ENCODE data around the gene FAM163A. TPM values are rescaled to one million over a fixed set of nuclear protein-coding genes. Genes with fewer than 3 reads are reported as not detected.

The FAM163A gene
- total and polyA plus RNA-seq, 9 of the 15 experiments (the other 6 are each of a cell fraction or from before 2014, with no cell fraction given): not detected

DNA sequence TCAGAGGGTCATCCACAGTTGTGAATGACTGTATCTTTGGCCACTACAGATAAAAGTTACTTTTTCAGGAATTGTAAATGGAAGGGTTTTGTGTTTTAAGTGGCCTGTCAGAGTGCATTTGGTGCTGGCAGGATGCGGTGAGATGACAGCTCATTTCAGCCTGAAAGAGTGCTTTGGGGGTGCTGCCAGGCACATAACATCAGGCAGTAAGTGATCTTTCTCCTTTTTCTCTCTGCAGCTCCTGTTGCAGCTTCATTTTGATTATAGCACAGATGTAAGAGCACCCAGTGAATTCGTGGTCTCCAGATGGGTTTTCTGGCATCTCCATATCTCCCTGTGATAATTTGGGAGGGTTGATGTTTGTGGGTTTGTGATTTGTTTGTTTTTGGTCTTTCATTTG is 14.8 kb upstream of the FAM163A start:
- CTCF ChIA-PET (ENCODE audit: low intra/inter-chr PET ratio): no interaction called here
- H3K9ac ChIP-seq (ENCODE audit: insufficient read depth in 1 of 2, low read depth in 2 of 2, low read length in 2 of 2): no peak overlapping the region
- H3K9me1 ChIP-seq (ENCODE audit: control insufficient read depth, insufficient read depth, low read length): no peaks in the 10 kb centered on the region
- H4K20me1 ChIP-seq (replicated peaks; ENCODE audit: control insufficient read depth, insufficient read depth, low read length): no peaks in the 10 kb centered on the region
- no peak overlapping the region for H3K4me3 ChIP-seq
- TF ChIP-seq ADNP (tag; IDR thresholded peaks at IDR 0.05): no peak
- no peak for TF ChIP-seq BCL6 (CRISPR knock-in tag; IDR thresholded peaks at IDR 0.05)
- no peak for TF ChIP-seq SOX6 (IDR thresholded peaks at IDR 0.05)
- TF ChIP-seq NFIX (CRISPR knock-in tag; IDR thresholded peaks at IDR 0.05; ENCODE audit: low read depth): no peak
- no peak for TF ChIP-seq SIRT6 (IDR thresholded peaks at IDR 0.05; ENCODE audit: low read depth, low read length)
- TF ChIP-seq, protein P1, sequence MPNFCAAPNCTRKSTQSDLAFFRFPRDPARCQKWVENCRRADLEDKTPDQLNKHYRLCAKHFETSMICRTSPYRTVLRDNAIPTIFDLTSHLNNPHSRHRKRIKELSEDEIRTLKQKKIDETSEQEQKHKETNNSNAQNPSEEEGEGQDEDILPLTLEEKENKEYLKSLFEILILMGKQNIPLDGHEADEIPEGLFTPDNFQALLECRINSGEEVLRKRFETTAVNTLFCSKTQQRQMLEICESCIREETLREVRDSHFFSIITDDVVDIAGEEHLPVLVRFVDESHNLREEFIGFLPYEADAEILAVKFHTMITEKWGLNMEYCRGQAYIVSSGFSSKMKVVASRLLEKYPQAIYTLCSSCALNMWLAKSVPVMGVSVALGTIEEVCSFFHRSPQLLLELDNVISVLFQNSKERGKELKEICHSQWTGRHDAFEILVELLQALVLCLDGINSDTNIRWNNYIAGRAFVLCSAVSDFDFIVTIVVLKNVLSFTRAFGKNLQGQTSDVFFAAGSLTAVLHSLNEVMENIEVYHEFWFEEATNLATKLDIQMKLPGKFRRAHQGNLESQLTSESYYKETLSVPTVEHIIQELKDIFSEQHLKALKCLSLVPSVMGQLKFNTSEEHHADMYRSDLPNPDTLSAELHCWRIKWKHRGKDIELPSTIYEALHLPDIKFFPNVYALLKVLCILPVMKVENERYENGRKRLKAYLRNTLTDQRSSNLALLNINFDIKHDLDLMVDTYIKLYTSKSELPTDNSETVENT (CRISPR knock-in tag; IDR thresholded peaks at IDR 0.05): no peak
- TF ChIP-seq, protein P2, sequence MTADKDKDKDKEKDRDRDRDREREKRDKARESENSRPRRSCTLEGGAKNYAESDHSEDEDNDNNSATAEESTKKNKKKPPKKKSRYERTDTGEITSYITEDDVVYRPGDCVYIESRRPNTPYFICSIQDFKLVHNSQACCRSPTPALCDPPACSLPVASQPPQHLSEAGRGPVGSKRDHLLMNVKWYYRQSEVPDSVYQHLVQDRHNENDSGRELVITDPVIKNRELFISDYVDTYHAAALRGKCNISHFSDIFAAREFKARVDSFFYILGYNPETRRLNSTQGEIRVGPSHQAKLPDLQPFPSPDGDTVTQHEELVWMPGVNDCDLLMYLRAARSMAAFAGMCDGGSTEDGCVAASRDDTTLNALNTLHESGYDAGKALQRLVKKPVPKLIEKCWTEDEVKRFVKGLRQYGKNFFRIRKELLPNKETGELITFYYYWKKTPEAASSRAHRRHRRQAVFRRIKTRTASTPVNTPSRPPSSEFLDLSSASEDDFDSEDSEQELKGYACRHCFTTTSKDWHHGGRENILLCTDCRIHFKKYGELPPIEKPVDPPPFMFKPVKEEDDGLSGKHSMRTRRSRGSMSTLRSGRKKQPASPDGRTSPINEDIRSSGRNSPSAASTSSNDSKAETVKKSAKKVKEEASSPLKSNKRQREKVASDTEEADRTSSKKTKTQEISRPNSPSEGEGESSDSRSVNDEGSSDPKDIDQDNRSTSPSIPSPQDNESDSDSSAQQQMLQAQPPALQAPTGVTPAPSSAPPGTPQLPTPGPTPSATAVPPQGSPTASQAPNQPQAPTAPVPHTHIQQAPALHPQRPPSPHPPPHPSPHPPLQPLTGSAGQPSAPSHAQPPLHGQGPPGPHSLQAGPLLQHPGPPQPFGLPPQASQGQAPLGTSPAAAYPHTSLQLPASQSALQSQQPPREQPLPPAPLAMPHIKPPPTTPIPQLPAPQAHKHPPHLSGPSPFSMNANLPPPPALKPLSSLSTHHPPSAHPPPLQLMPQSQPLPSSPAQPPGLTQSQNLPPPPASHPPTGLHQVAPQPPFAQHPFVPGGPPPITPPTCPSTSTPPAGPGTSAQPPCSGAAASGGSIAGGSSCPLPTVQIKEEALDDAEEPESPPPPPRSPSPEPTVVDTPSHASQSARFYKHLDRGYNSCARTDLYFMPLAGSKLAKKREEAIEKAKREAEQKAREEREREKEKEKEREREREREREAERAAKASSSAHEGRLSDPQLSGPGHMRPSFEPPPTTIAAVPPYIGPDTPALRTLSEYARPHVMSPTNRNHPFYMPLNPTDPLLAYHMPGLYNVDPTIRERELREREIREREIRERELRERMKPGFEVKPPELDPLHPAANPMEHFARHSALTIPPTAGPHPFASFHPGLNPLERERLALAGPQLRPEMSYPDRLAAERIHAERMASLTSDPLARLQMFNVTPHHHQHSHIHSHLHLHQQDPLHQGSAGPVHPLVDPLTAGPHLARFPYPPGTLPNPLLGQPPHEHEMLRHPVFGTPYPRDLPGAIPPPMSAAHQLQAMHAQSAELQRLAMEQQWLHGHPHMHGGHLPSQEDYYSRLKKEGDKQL (CRISPR knock-in tag; IDR thresholded peaks at IDR 0.05; ENCODE audit: borderline replicate concordance): no peak
- TF ChIP-seq PHF21A (IDR thresholded peaks at IDR 0.05; ENCODE audit: borderline replicate concordance, low read depth): no peak
- no peak for TF ChIP-seq NFIC (IDR thresholded peaks at IDR 0.05)
- TF ChIP-seq, protein P3, sequence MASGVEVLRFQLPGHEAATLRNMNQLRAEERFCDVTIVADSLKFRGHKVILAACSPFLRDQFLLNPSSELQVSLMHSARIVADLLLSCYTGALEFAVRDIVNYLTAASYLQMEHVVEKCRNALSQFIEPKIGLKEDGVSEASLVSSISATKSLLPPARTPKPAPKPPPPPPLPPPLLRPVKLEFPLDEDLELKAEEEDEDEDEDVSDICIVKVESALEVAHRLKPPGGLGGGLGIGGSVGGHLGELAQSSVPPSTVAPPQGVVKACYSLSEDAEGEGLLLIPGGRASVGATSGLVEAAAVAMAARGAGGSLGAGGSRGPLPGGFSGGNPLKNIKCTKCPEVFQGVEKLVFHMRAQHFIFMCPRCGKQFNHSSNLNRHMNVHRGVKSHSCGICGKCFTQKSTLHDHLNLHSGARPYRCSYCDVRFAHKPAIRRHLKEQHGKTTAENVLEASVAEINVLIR (CRISPR knock-in tag; IDR thresholded peaks at IDR 0.05): no peak
- in situ Hi-C loops (cut with MboI) (no loop called here), intact Hi-C loops (cut with micrococcal nuclease) (no loop called here)
- WGBS (ENCODE audit: insufficient coverage, low coverage, missing lambda C conversion rate): 0% methylated on average over 2 of the region's 2 CpGs
- ATAC-seq: no peak
- no peaks in the 10 kb centered on the region for H3K4me1 ChIP-seq (replicated peaks in 1 of 2; ENCODE audit: control insufficient read depth in 2 of 2, insufficient read depth in 2 of 2, low read length in 2 of 2)
- H3K36me3 ChIP-seq (ENCODE audit: control insufficient read depth, insufficient read depth, low read length): no peaks in the 10 kb centered on the region
- FAIRE-seq: no peak
- no peak for DNase-seq (ENCODE audit: extremely low read depth in 1 of 4, low spot score in 3 of 4)
- BruUV-seq (replicated peaks): no TSS peak
- H2AFZ ChIP-seq (ENCODE audit: low read depth, low read length): no peak overlapping the region
- no peak overlapping the region for H3K27ac ChIP-seq (ENCODE audit: extremely low read depth, low read depth, low read length)
- peaks cover 3 to 5% of the 10 kb centered on the region in 2 experiments; a peak in 2 of 5 replicates for H3K27me3 ChIP-seq (ENCODE audit: control insufficient read depth in 2 of 2, insufficient read depth in 2 of 2, low read length in 2 of 2)
- POLR2A ChIA-PET: interaction anchor here (0.6 to 1.2 kb wide), 3 partner anchors 10 to 1809 kb away, joined by 3 read pairs; no protein-coding TSS in a partner anchor
- H3K79me2 ChIP-seq (ENCODE audit: control insufficient read depth, insufficient read depth, low read length): no peaks in the 10 kb centered on the region
- no peaks in the 10 kb centered on the region for H3K9me3 ChIP-seq (replicated peaks; ENCODE audit: control insufficient read depth, insufficient read depth, low read depth, low read length)
- no peak overlapping the region for H3K4me2 ChIP-seq (ENCODE audit: insufficient read depth, low read length)
